HUES48 (cell line): Measurements from ENCODE around the gene PCDHA6.
A peak's percentile ranks its signal among the peaks of the same experiment; 100 is the strongest.
"Not testable (repeated sequence)": the region's sequence is repeated elsewhere in the genome, so short reads cannot be mapped to it uniquely, and the experiment has no call there.

ENCODE experiments used
- H3K27ac ChIP-seq: one replicate; pipeline ENCODE4 v1.7.0; 2013; ENCODE audit warnings: low read depth, low read length, inconsistent platforms
- H3K27me3 ChIP-seq: 2 replicates; pipeline ENCODE4 v1.6.1; 2013; ENCODE audit warnings: mild to moderate bottlenecking, low read length; ENCODE audit not compliant: control insufficient read depth, insufficient read depth
- H3K36me3 ChIP-seq: 2 replicates; pipeline ENCODE4 v1.6.1; 2013; ENCODE audit warnings: low read length; ENCODE audit not compliant: control insufficient read depth, insufficient read depth
- H3K4me1 ChIP-seq: 2 replicates; pipeline ENCODE4 v1.6.1; 2013; ENCODE audit warnings: mild to moderate bottlenecking, low read length; ENCODE audit not compliant: control insufficient read depth, insufficient read depth
- H3K4me3 ChIP-seq: 2 replicates; pipeline ENCODE4 v1.5.1; 2013; ENCODE audit warnings: mild to moderate bottlenecking, low read depth, low read length
- H3K9ac ChIP-seq: 2 replicates; pipeline ENCODE4 v1.6.1; 2013; ENCODE audit warnings: mild to moderate bottlenecking, low read depth, low read length, moderate library complexity
- H3K9me3 ChIP-seq: 2 replicates; pipeline ENCODE4 v1.6.1; 2013; ENCODE audit warnings: low read length; ENCODE audit not compliant: control insufficient read depth, insufficient read depth

PCDHA6 gene

GRCh38 chr5:140800816-140801493, 26.8 kb upstream of the PCDHA6 start, which contains the start of gene PCDHA3:
TSS of gene PCDHA3 (plus strand) at chr5:140801057.
- H3K27me3 ChIP-seq, result no peaks in the 10 kb centered on the region
- no peaks in the 10 kb centered on the region for H3K4me1 ChIP-seq
- H3K36me3 ChIP-seq, result no peaks in the 10 kb centered on the region
- H3K27ac ChIP-seq, result no peak within 1 kb of the TSS
- no peak within 1 kb of the TSS; the same call in 1 of the 2 replicates for H3K4me3 ChIP-seq
- H3K9me3 ChIP-seq, result peaks cover 14% of the 10 kb centered on the region; the same call in 1 of the 2 replicates
- H3K9ac ChIP-seq, result no peak within 1 kb of the TSS

- Histone ChIP-seq H3K4me3 (no peak overlapping the region; the same call in 1 of the 2 replicates), H3K4me1 (no peaks in the 10 kb centered on the region), H3K27me3 (no peaks in the 10 kb centered on the region), H3K9me3 (peaks cover 14% of the 10 kb centered on the region; the same call in 1 of the 2 replicates), H3K9ac (no peak overlapping the region), H3K36me3 (no peaks in the 10 kb centered on the region), H3K27ac (no peak overlapping the region)
Observed at GRCh38 chr5:140801494-140801841, 26.3 kb upstream of the PCDHA6 start.

- H3K4me3 ChIP-seq, H3K27me3 ChIP-seq, H3K36me3 ChIP-seq, H3K9ac ChIP-seq, H3K4me1 ChIP-seq, H3K27ac ChIP-seq: not testable (repeated sequence)
- H3K9me3 ChIP-seq, result peaks cover 14% of the 10 kb centered on the region; the same call in 1 of the 2 replicates
Observed at GRCh38 chr5:140802381-140802780, 25.4 kb upstream of the PCDHA6 start.

DNA sequence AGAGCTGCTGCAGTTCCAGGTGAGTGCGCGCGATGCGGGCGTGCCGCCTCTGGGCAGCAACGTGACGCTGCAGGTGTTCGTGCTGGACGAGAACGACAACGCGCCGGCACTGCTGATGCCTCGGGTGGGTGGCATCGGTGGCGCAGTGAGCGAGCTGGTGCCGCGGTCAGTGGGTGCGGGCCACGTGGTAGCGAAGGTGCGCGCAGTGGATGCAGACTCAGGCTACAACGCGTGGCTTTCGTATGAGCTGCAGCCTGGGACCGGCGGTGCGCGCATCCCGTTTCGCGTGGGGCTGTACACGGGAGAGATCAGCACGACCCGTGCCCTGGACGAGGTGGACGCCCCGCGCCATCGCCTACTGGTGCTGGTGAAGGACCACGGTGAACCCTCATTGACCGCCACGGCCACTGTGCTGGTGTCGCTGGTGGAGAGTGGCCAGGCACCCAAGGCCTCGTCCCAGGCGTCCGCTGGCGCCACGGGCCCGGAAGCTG, 24.9 kb upstream of the PCDHA6 start:
- Histone ChIP-seq H3K9me3 (peaks cover 14% of the 10 kb centered on the region; the same call in 1 of the 2 replicates), H3K9ac (no peak overlapping the region), H3K36me3 (no peaks in the 10 kb centered on the region), H3K4me3 (no peak overlapping the region), H3K4me1 (no peaks in the 10 kb centered on the region), H3K27ac (no peak overlapping the region), H3K27me3 (no peaks in the 10 kb centered on the region)

DNA sequence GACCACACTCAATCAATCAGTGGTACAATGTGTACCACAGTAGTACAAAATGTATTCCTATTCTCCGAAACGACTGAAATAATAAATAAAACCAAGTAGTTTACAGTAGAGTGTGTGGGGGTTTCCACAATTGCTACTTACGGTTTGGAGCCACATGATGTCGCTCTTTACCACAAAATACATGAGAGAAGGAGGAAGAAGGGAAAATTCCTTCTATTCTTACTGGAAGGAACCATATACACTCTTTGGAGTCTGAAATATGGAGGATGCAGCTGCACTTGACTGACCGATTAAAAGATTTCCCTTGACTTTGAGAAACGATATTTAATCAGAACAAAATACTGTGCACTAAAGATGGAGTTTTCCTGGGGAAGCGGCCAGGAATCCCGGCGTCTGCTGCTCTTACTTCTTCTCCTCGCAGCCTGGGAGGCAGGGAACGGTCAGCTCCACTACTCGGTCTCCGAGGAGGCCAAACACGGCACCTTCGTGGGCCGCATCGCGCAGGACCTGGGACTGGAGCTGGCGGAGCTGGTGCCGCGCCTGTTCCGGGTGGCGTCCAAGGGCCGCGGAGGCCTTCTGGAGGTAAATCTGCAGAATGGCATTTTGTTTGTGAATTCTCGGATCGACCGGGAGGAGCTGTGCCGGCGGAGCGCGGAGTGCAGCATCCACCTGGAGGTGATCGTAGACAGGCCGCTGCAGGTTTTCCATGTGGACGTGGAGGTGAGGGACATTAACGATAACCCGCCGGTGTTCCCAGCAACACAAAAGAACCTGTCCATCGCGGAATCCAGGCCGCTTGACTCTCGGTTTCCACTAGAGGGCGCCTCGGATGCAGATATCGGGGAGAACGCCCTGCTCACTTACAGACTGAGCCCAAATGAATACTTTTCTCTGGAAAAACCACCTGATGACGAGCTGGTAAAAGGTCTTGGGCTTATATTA, 20.7 kb upstream of the PCDHA6 start, which contains the start of gene PCDHA4:
Gene PCDHA4 (plus strand): TSS at position 235 of the 942 bp plus-strand sequence.
- H3K4me3 ChIP-seq, result peak within 1 kb of the TSS; percentile 83
- H3K36me3 ChIP-seq, result no peaks in the 10 kb centered on the region
- H3K4me1 ChIP-seq, result no peaks in the 10 kb centered on the region
- peak within 1 kb of the TSS; percentile 80 for H3K9ac ChIP-seq
- H3K27me3 ChIP-seq, result no peaks in the 10 kb centered on the region
- peaks cover 6% of the 10 kb centered on the region; the same call in 1 of the 2 replicates for H3K9me3 ChIP-seq
- no peak within 1 kb of the TSS for H3K27ac ChIP-seq

DNA sequence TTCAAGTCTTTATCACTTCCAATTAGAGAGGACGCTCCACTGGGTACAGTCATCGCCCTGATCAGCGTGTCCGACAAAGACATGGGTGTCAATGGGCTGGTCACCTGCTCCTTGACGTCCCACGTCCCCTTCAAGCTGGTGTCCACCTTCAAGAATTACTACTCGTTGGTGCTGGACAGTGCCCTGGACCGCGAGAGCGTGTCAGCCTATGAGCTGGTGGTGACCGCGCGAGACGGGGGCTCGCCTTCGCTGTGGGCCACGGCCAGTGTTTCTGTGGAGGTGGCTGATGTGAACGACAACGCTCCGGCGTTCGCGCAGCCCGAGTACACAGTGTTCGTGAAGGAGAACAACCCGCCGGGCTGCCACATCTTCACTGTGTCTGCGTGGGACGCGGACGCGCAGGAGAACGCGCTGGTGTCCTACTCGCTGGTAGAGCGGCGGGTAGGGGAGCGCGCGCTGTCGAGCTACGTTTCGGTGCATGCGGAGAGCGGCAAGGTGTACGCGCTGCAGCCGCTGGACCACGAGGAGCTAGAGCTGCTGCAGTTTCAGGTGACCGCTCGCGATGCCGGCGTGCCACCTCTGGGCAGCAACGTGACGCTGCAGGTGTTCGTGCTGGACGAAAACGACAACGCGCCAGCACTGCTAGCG, 19.4 kb upstream of the PCDHA6 start:
- not testable (repeated sequence) for H3K27me3 ChIP-seq, H3K36me3 ChIP-seq, H3K27ac ChIP-seq, H3K9me3 ChIP-seq, H3K4me1 ChIP-seq, H3K9ac ChIP-seq, H3K4me3 ChIP-seq

- Histone ChIP-seq H3K27ac (no peak overlapping the region), H3K36me3 (no peaks in the 10 kb centered on the region), H3K9me3 (no peaks in the 10 kb centered on the region), H3K4me3 (no peak overlapping the region), H3K27me3 (no peaks in the 10 kb centered on the region), H3K9ac (no peak overlapping the region), H3K4me1 (no peaks in the 10 kb centered on the region)
Observed at GRCh38 chr5:140808889-140809291, 18.9 kb upstream of the PCDHA6 start.

GRCh38 chr5:140821375-140822280, 6.1 kb upstream of the PCDHA6 start, which contains the start of gene PCDHA5:
TSS of gene PCDHA5 (plus strand) at chr5:140821613.
- Histone ChIP-seq H3K4me1 (no peaks in the 10 kb centered on the region), H3K36me3 (no peaks in the 10 kb centered on the region), H3K27me3 (no peaks in the 10 kb centered on the region), H3K9ac (no peak within 1 kb of the TSS), H3K9me3 (no peaks in the 10 kb centered on the region), H3K4me3 (no peak within 1 kb of the TSS), H3K27ac (no peak within 1 kb of the TSS)

DNA sequence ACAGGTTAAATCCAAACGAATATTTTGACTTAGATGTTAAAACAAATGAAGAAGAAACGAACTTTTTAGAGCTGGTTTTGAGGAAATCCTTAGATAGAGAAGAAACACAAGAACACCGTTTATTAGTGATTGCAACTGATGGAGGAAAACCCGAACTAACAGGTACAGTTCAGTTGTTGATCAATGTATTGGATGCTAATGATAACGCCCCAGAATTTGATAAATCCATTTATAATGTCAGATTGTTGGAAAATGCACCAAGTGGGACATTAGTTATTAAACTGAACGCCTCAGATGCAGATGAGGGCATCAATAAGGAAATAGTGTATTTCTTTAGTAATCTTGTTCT, 5.5 kb upstream of the PCDHA6 start:
- H3K4me3 ChIP-seq, result no peak overlapping the region
- H3K27me3 ChIP-seq, result no peaks in the 10 kb centered on the region
- H3K36me3 ChIP-seq, result no peaks in the 10 kb centered on the region
- H3K9ac ChIP-seq, result no peak overlapping the region
- H3K27ac ChIP-seq, result no peak overlapping the region
- no peaks in the 10 kb centered on the region for H3K9me3 ChIP-seq
- no peaks in the 10 kb centered on the region for H3K4me1 ChIP-seq

DNA sequence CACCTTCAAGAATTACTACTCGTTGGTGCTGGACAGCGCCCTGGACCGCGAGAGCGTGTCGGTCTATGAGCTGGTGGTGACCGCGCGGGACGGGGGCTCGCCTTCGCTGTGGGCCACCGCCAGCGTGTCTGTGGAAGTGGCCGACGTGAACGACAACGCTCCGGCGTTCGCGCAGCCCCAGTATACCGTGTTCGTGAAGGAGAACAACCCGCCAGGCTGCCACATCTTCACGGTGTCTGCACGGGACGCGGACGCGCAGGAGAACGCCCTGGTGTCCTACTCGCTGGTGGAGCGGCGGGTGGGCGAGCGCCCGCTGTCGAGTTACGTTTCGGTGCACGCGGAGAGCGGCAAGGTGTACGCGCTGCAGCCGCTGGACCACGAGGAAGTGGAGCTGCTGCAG, 4.8 kb upstream of the PCDHA6 start:
- H3K27ac ChIP-seq, H3K4me1 ChIP-seq, H3K36me3 ChIP-seq, H3K9ac ChIP-seq, H3K9me3 ChIP-seq, H3K4me3 ChIP-seq, H3K27me3 ChIP-seq: not testable (repeated sequence)
